Stimulated activated CD8-positive, alpha-beta memory T cell treated with anti-CD3 and anti-CD28 coated beads, Interleukin-2, amount 100 ng/mL, for 48 hours (primary cell): ENCODE measurements around the gene ADAP1.
"Not testable (repeated sequence)": the region's sequence is repeated elsewhere in the genome, so short reads cannot be mapped to it uniquely, and the experiment has no call there.

Experiments
- DNase-seq, 2 donors: peaks; one replicate each; pipeline ENCODE4 v3.0.0-alpha.2; 2020; ENCODE audit warnings: low read depth in 2 of 2

Gene ADAP1

GRCh38 chr7:959271-959670 lies 4.8 kb upstream of the ADAP1 start:
- DNase-seq, result no peak

DNA sequence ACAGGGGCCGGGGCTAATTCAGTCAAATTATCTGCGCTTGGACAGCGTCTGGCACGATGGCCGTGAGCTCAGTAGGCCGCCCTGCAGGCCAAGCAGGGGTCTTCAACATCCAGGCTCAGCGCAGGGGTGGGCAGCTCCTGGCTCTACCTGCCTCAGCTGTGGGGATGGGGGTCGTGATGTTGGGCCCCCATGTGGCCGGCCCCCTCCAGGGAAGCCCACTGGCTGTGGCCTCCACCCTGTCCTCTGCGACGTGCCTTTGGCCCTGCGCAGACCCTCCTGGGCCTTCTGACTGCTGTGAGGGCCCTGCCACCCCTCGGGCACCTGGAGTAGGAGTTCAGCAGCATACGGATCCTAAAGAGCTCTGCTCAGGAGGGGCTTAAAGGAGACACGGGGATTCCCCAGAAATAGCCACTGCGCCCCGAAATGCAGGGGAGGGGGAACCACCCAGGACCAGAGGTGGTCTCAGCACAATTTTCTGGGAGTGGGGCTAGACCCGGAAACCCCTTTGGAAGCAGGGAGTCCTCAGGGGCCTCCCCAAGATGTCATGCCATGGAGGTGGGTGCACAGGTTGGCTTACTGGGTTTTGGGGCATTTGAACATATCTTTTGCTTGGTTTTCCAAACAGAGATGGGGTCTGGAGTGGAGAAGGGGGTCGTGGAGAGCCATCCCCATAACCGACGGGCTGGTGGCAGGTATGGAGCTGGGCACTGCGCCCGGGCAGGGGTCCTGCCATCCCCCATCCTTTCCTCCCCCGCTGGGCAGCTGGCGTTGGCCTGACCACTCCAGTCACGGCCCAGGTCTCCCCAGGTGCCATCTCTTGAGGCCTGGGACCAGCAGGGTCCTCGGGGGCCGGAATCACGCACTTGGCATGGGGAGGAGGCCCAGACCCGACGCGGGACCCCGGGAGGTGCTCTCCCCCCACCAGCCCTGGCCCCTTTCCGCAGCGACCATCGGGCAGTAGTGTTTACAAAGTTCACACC lies 4.0 kb upstream of the ADAP1 start:
- DNase-seq, result no peak

DNA sequence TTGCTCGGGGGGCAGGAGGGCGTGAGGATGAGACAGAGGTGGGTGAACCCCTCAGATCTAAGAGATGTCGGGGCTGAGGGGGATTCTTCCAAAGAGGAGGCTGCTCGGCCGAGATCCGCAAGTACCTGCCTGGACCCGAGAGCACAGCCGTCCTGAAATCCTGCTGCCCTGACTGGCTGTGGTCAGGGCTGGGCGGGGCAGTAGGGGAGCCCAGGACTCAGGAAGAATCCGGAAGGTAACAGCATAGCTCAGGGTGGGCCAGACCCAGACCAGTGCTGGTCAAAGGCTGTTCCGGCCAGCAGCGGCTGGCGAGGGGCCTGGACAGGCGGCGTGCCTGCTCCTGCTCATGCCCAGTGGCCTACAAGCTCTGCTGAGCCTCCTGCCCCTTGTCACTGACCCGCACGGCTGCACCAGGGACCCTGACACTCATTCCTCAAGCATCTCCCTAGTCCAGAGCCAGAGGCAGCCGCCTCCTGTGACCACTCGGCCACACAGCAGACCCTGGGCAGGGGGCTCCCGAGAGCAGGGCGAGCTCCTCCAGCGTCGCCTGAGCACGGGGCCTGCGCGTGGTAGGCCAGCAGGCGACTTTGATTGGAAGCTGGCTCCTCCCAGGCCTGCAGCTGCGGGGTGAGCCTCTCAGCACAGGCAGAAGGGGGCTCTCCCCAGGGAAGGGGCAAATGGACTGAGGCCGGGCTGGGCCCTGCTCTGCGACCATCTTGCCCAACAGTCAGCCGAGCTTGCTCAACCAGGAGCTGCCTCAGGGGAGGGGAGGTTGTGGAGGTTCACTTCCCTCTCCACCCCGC lies 3.1 kb upstream of the ADAP1 start:
- no peak for DNase-seq

DNA sequence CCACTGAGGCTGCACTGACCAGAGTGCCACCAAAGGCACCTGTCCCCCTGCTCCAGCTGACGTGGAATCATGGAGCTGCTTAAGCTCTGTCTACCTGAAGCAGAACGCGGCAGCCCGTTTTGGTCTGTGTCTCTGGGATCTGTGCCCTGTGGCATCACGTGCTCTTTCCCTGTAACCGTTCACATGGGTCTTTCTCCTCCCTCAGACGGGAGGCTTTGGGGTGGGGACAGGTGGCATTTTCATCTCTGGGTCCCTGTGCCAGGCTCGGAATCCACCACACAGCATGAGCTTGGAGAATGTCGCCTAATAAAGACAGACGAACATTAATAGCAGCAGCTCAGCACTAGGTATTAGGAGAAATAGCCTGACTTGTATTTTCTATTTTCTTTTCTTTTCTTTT lies 1.6 kb upstream of the ADAP1 start:
- DNase-seq, result no peak

DNA sequence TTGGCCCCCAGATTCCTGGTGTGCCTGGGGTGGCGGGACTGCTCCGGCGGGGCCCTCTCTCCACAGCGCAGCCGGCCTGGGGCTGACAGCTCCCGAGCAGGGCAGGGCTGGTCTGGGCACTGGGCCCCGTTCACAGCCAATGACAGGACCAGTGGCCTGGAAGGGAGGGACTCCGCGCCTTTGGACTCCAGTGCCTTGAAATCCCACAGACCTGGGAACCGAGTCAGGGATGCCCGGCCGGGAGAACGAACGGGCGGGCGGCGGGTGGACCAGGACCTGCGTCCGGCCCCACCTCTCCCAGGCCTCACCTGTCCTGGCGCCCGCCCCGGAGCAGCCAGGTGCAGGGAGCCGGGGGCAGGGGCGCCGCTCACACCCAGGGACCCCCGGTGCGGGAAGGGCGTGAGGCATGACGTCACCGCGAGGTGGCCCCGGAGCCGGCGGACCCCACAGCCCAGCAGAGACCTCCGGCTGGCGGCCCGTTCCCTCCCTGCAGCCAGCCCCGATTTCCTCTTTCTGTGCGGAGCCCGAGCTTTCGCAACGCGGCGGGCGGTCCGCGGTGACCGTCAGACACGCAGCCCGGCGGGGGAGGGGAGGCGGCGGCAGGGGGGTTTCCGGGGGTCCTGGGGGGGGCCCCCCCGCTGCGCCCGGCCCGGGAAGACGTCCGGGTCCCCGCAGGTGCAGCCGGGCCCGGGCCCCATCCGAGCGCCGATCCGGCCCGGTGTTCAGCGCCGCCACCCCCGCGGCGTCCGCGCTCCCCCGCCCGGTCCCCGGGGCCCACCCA lies 743 bp downstream of the ADAP1 start:
- peak; percentile 20 to 24 for DNase-seq

- no peak for DNase-seq
Measured at GRCh38 chr7:952548-953441, 1.7 kb downstream of the ADAP1 start.

DNA sequence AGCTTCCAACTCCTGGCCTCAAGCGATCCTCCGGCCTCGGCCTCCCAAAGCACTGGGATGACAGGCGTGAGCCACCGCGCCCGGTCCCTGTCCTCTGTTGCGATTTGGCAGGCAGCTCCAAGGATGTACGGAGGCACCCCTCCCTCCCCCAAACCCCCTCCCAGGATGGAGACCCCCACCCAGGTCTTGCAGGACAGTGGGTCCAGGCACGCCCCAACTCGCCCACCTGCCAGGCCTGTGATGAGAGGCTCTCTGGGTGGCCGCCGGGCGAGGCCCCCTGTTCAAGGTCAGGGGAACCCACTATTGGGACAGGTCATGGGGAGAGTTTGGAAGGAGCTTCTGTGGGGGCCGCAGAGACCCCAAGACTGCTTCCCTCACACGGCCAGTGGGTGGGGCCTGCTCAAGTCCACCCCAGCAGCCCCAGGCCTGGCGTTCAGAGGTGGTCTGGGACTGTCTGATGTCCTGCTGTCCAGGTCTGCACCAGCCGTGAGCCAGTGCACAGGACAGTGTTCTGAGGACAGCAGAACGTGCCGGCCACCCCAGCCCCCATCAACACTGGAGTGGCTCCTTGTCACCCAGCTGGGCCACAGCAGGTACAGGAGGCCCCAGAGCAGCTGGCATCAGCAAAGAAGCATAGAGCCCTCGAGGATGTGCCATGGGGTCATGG lies 2.5 kb downstream of the ADAP1 start:
- DNase-seq, result no peak

GRCh38 chr7:949021-949934 lies 5.2 kb downstream of the ADAP1 start:
- no peak for DNase-seq

DNA sequence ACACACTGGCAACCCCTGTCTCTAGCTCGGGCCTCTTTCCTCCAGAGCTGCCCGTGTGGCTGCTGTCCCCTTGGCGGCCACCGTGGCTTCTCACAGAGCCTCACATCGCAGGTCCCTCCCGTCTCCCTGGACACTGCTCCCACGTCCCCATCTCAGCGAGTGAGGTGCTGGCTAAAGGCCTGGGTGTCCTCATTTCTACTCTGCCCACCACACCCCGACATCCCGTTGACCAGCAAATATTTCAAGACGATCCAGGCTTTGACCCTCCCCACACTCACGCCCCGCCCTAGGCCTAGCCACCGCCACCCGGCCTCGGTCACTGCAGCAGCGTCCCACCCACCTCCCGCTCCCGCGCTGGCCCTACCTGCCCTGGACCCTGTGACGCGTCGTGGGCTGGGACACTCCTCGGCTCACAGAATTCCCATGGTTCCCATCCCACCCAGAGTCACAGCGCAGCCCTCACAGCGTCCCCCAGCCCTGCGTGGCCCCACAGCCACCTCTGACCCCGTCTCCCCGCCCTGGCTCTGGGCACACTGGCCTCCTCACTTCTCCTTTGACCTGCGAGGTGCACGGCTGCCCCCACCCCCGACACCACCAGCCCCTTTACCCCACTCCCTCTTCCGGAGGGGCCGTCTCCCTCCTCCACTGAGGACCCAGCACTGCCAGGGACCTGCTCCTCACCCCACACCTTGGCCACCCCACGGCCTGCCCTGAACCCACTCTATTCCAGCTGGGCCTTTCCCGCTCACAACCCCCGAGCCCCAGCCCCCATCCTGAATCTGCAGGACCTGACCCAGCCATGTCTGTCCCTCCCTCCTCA lies 6.9 kb downstream of the ADAP1 start:
- DNase-seq, result no peak

DNA sequence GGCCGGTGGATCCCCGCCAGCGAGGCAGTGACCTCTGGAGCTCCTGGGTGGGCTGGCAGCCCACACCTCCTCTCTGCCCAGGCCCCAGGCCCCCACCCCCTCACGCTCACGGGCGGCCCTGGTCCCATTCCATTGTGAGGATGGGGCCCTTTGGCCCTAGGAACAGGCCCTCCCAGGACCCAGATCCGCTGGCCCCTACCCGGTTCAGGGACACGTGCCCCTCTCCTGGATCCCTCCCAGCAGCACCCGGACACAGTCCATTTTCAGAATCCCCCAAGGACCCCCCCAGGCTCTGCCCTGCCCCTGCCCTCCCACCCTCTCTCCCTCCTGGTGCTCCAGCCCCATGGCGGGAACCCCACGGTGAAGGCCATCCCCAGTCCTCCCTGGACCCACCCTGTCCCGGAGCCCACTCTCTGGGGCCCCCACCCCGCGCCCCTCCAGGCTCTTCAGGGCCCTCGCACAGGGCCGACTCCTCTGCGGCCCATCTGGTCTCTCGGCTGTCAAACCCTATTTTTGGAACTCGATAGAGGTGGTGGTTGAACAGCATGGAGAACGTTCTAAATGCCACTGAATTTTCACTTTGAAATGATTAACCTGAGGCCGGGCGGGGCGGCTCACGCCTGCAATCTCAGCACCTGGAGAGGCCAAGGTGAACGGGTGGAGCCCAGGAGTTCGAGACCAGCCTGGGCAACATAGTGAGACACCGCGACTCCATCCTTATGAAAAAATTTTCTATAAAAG lies 8.1 kb downstream of the ADAP1 start:
- no peak for DNase-seq

DNA sequence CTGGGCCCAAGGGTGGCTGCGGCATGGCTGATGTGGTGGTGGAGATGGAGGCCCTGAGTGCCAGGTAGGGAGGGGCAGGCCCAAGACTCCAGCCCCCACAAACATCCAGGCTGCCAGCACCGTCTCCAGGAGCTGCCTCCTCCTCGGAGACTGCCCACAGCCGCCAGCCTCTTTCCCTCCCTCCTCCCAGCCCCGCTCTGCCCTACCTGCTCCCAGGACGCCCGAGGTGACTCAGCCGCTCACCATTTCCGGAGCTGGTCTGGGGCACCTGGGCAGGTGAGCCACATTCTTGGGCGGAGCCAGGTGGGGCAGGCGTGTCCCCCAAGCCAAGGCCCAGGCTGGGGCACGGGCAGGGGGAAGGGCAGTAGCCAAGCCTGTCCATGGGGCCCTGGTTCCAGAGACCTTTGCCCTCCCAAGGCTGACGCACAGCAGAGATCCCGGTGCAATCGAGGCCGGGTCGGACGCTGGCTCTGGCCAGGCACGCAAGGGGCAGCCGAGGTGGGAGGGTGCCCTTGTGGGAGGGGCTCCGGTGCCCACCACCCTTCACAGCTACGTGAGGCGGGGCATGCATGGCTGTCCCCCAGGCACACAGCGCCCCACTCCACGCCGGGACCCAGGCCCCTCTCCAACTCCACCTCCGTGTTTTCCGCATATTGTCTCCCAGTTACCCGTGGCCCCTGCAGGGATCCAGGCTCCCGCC lies 8.8 kb downstream of the ADAP1 start:
- DNase-seq, result no peak

DNA sequence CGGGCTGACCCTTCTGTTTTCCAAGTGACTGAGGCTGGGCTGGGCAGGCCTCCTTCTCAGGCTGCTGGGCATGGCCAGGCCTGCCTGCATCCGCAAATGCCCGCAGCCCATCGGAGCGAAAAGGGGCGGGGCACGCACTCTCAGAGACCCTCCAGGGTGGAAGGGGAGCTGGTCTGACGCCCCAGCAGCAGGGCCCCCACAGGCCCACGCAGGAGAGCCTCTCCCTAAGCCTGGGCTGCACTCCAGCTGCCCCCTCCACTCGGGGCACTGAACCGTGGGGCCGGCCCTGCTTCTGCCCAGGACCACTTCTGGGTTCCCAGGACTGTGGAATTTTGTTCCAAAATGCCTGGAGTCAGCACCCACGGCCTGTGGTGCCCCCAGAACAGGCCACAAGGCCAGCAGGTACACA lies 9.3 kb downstream of the ADAP1 start:
- no peak for DNase-seq

GRCh38 chr7:944744-945143 lies 9.7 kb downstream of the ADAP1 start:
- DNase-seq, result no peak

- DNase-seq, result not testable (repeated sequence)
Measured at GRCh38 chr7:943793-944192, 10.7 kb downstream of the ADAP1 start.

DNA sequence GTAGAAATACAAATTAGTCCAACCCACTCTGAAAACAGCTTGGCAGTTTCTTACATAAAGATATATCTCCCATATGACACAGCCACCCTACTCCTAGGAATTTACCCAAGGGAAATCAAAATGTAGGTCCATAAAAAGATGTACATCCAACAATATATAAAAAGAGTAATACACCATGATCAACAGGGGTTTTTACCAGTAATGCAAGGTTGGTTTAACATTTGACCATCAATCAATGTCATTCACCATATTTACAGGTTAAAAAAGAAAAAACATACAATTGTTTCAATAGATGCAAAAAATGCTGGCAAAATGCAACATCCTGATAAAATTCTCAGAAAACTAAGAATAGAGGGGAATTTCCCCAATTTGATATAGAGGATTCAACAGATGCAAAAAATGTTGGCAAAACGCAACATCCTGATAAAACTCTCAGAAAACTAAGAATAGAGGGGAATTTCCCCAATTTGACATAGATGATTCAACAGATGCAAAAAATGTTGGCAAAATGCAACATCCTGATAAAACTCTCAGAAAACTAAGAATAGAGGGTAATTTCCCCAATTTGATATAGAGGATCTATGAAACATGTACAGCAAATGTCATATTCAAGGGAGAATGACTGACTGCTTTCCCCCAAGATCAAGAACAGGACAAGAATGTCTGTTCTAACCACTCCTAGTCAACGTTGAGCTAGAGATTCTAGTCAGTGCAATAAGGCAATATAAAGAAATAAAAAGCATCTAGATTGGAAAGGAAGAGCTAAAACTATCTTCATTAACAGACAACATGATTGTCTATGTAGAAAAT lies 13.7 kb downstream of the ADAP1 start:
- no peak for DNase-seq

GRCh38 chr7:939843-940242 lies 14.6 kb downstream of the ADAP1 start:
- no peak for DNase-seq
